ENCODE results near the gene COL27A1.

The COL27A1 gene

DNA sequence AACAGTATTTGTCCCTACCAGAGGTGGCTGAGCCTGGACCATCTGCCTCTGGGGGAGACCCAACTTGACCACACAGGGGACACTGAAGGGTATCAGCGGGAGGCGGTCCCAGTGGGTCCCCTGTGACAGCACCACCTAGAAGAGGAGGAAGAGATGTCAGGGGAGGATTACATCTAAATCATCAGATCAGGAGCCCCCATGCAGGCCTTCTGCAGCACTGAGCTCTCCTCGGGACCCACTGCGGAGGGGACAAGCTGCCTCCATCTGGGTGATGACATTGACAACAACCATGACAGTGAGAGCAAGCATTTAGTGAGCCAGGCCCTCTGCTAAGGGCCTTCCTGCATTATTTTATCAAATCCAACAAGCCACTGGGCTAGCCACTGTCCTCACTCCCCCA, 186.7 kb downstream of the COL27A1 start:
- Histone ChIP-seq H3K27ac (peak overlapping the region; percentile 76), H3K27me3 (no peaks in the 10 kb centered on the region), H3K36me3 (peaks cover 100% of the 10 kb centered on the region), H3K4me1 (ENCODE audit: control insufficient read depth in 1 of 2, insufficient read depth in 1 of 2, low read depth in 1 of 2, low read length in 1 of 2) (peaks cover 19 to 23% of the 10 kb centered on the region in 2 experiments), H3K4me3 (ENCODE audit: low read depth in 1 of 2, low read length in 1 of 2) (no peak overlapping the region), H3K9me3 (peaks cover 16% of the 10 kb centered on the region)
- TF ChIP-seq, protein P1, sequence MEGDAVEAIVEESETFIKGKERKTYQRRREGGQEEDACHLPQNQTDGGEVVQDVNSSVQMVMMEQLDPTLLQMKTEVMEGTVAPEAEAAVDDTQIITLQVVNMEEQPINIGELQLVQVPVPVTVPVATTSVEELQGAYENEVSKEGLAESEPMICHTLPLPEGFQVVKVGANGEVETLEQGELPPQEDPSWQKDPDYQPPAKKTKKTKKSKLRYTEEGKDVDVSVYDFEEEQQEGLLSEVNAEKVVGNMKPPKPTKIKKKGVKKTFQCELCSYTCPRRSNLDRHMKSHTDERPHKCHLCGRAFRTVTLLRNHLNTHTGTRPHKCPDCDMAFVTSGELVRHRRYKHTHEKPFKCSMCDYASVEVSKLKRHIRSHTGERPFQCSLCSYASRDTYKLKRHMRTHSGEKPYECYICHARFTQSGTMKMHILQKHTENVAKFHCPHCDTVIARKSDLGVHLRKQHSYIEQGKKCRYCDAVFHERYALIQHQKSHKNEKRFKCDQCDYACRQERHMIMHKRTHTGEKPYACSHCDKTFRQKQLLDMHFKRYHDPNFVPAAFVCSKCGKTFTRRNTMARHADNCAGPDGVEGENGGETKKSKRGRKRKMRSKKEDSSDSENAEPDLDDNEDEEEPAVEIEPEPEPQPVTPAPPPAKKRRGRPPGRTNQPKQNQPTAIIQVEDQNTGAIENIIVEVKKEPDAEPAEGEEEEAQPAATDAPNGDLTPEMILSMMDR (IDR thresholded peaks at IDR 0.05) = no peak

DNA sequence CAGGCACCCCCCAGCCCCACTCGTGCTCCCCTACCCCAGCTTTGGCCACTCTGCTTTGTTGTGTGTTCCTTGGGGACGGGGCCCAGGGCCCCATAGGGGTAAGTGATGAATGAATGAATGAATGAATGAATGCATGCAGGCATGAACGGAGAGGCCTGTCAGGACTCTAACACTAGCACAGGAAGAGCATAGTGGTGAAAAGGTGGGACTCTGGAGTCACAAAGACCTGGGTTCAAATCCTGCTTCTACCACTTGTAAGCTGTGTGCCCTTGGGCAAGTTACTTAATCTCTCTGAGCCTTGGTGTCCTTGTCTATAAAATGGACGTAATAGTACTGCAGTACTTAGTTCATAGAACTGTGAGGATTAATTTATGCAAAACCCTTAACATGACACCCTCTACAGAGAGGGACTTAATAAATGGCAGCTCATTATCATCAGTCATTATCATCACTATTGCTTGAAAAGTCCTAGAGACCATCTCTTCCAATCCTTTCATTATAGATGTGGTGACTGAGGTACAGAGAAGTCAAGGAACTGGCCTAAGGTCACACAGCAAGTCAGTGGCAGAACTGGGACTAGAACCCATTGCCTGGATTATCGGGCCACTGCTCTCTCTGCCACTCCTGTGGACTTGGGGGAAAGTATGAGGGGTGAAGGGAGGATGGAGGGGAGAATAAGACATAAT, 187.6 kb downstream of the COL27A1 start:
- Histone ChIP-seq H3K4me1 (ENCODE audit: control insufficient read depth in 1 of 2, insufficient read depth in 1 of 2, low read depth in 1 of 2, low read length in 1 of 2) (peaks cover 19 to 23% of the 10 kb centered on the region in 2 experiments), H3K36me3 (peaks cover 100% of the 10 kb centered on the region), H3K4me3 (ENCODE audit: low read depth in 1 of 2, low read length in 1 of 2) (no peak overlapping the region), H3K27ac (peak overlapping the region; percentile 76), H3K9me3 (peaks cover 16% of the 10 kb centered on the region), H3K27me3 (no peaks in the 10 kb centered on the region)
- TF ChIP-seq, protein P1 (IDR thresholded peaks at IDR 0.05) = no peak

DNA sequence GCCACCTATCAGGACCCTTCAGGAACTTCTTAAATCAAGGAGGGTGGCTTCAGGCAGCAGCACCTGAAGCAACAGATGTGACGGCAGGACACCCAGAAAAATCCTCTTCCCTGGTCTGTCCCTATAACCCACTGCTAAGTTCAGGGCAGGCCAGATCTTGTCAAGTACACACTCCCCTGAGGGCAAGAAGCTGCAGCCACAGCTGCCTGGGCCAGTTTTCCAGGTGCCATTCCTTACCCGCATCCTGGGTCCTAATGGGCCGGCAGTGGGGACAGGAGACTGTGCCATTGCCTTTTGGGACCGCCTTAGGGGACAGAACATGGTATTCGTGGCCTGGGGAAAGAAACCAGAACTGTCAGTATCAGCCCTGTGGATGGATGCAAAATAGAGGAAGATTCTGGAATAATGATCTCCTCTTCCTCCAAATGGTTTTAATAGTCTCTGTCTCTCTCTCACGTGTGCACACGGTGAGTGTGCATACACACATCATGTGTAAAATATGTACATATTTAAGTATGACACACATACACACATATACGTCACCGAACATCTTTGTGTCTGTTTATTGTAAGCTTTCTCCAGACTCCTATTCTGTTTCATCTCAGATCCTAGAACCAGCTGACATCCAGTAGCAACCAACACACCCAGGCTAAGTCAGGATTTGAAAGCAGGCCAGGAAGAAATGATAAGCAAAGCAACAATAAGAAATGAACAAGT, 188.3 kb downstream of the COL27A1 start:
- Histone ChIP-seq H3K27ac (peak overlapping the region; percentile 76), H3K4me3 (ENCODE audit: low read depth in 1 of 2, low read length in 1 of 2) (no peak overlapping the region), H3K9me3 (peaks cover 16% of the 10 kb centered on the region), H3K27me3 (no peaks in the 10 kb centered on the region), H3K4me1 (ENCODE audit: control insufficient read depth in 1 of 2, insufficient read depth in 1 of 2, low read depth in 1 of 2, low read length in 1 of 2) (peaks cover 19 to 23% of the 10 kb centered on the region in 2 experiments), H3K36me3 (peaks cover 100% of the 10 kb centered on the region)
- TF ChIP-seq, protein P1 (IDR thresholded peaks at IDR 0.05) = no peak

DNA sequence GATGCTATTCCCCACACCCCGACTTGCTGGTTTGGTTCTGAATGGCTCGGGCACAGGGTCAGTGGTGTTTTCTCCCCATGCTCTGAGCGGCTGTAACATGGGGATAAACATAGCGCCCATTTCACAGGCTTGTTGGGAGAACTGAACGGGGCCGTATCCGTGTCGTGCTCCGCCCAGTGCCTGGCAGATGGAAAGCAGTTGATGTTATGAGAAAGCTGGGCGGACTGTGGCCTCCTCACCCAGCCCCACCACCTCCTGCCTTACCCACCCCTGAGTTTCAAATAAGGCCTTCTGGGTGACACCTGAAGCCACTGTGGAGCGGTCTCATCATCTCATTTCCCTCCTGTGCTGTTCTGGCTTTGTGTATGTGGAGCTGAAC, 188.8 kb downstream of the COL27A1 start:
- no peaks in the 10 kb centered on the region for H3K27me3 ChIP-seq
- H3K9me3 ChIP-seq = peaks cover 16% of the 10 kb centered on the region
- H3K27ac ChIP-seq = peak overlapping the region; percentile 20
- H3K4me3 ChIP-seq (ENCODE audit: low read depth in 1 of 2, low read length in 1 of 2) = no peak overlapping the region
- H3K36me3 ChIP-seq = peaks cover 100% of the 10 kb centered on the region
- H3K4me1 ChIP-seq (ENCODE audit: control insufficient read depth in 1 of 2, insufficient read depth in 1 of 2, low read depth in 1 of 2, low read length in 1 of 2) = peaks cover 15 to 19% of the 10 kb centered on the region in 2 experiments
- TF ChIP-seq, protein P1 (IDR thresholded peaks at IDR 0.05) = no peak

DNA sequence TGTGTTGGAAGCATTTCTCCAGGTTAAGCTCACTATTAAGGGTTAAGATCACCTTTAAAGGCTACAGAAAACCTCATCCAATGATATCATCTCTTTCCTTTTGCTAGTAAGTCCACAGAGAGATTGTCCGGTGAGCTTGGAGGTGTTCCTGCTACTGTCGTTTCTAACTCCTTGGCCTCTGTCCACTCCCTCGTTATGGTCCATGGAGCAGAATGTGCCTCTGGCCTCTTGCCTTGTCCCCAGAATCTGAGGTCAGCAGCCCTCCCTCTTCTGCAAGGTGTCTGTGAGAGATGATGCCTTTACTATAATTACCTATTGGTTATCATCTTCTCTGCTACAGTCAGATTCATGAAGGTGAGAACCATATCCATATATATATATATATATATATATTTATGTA, 189.4 kb downstream of the COL27A1 start:
- Histone ChIP-seq H3K27ac (peak overlapping the region; percentile 20), H3K4me1 (ENCODE audit: control insufficient read depth in 1 of 2, insufficient read depth in 1 of 2, low read depth in 1 of 2, low read length in 1 of 2) (peaks cover 11 to 14% of the 10 kb centered on the region in 2 experiments), H3K27me3 (no peaks in the 10 kb centered on the region), H3K36me3 (peaks cover 100% of the 10 kb centered on the region), H3K9me3 (peaks cover 16% of the 10 kb centered on the region), H3K4me3 (ENCODE audit: low read depth in 1 of 2, low read length in 1 of 2) (no peak overlapping the region)
- TF ChIP-seq, protein P1 (IDR thresholded peaks at IDR 0.05) = no peak

Measured in neutrophil (primary cell).